HG02981 (cell line): ENCODE measurements around the gene BNC2.

Source experiments
- ATAC-seq: cut with Tn5 transposase; IDR thresholded peaks from one replicate; pipeline ENCODE4 v1.9.1; 2021; ENCODE audit warnings: mild to moderate bottlenecking, moderate library complexity; ENCODE audit not compliant: unreplicated experiment

BNC2 gene

GRCh38 chr9:16681652-16681987, 188.8 kb downstream of the BNC2 start:
- no peak for ATAC-seq

GRCh38 chr9:16680975-16681651, 189.4 kb downstream of the BNC2 start:
- no peak for ATAC-seq

- no peak for ATAC-seq
These were observed 189.9 kb downstream of the BNC2 start for GRCh38 chr9:16680541-16680940.

GRCh38 chr9:16679327-16679821, 191.1 kb downstream of the BNC2 start:
- no peak for ATAC-seq

GRCh38 chr9:16676519-16676918, 194.0 kb downstream of the BNC2 start:
- no peak for ATAC-seq

GRCh38 chr9:16675131-16675530, 195.3 kb downstream of the BNC2 start:
- ATAC-seq: no peak

- no peak for ATAC-seq
These were observed 197.3 kb downstream of the BNC2 start for GRCh38 chr9:16673171-16673570.

- ATAC-seq: no peak
These were observed 198.0 kb downstream of the BNC2 start for GRCh38 chr9:16672501-16672900.

- no peak for ATAC-seq
These were observed 198.8 kb downstream of the BNC2 start for GRCh38 chr9:16671591-16672137.

GRCh38 chr9:16670791-16671190, 199.7 kb downstream of the BNC2 start:
- ATAC-seq: no peak

GRCh38 chr9:16668734-16669295, 201.7 kb downstream of the BNC2 start:
- ATAC-seq: no peak

GRCh38 chr9:16664211-16664610, 206.3 kb downstream of the BNC2 start:
- ATAC-seq: no peak

GRCh38 chr9:16661816-16662215, 208.7 kb downstream of the BNC2 start:
- ATAC-seq: no peak

- ATAC-seq: no peak
These were observed 211.4 kb downstream of the BNC2 start for GRCh38 chr9:16659096-16659495.

GRCh38 chr9:16656432-16657169, 213.9 kb downstream of the BNC2 start:
- ATAC-seq: no peak

GRCh38 chr9:16654596-16655126, 215.8 kb downstream of the BNC2 start:
- no peak for ATAC-seq

GRCh38 chr9:16653491-16654399, 216.7 kb downstream of the BNC2 start:
- no peak for ATAC-seq

GRCh38 chr9:16652582-16652981, 217.9 kb downstream of the BNC2 start:
- no peak for ATAC-seq

GRCh38 chr9:16651446-16651964, 219.0 kb downstream of the BNC2 start:
- ATAC-seq: no peak

GRCh38 chr9:16645970-16646369, 224.5 kb downstream of the BNC2 start:
- no peak for ATAC-seq
